NCI-H526 (cell line): ENCODE measurements around the gene PCCA.
A peak's percentile ranks its signal among the peaks of the same experiment; 100 is the strongest.
"Not testable (repeated sequence)": the region's sequence is repeated elsewhere in the genome, so short reads cannot be mapped to it uniquely, and the experiment has no call there.

Source experiments
- DNase-seq, 2 experiments: peaks; one replicate each; lab custom pipeline; 2025; lab: John Stamatoyannopoulos, UW

Gene PCCA

GRCh38 chr13:100196375-100196774 lies 107.5 kb downstream of the PCCA start:
- no peak for DNase-seq

- DNase-seq, result no peak
These were observed 108.2 kb downstream of the PCCA start for GRCh38 chr13:100197116-100197515.

- DNase-seq, result no peak
These were observed 108.9 kb downstream of the PCCA start for GRCh38 chr13:100197591-100198365.

GRCh38 chr13:100203696-100204367 lies 114.9 kb downstream of the PCCA start:
- DNase-seq, result no peak

- DNase-seq, result no peak
These were observed 119.1 kb downstream of the PCCA start for GRCh38 chr13:100208002-100208401.

- DNase-seq, result no peak
These were observed 119.7 kb downstream of the PCCA start for GRCh38 chr13:100208626-100209025.

- DNase-seq, result no peak
These were observed 121.2 kb downstream of the PCCA start for GRCh38 chr13:100209857-100210825.

GRCh38 chr13:100211016-100211710 lies 122.3 kb downstream of the PCCA start:
- DNase-seq, result no peak

GRCh38 chr13:100212904-100213553 lies 124.1 kb downstream of the PCCA start:
- DNase-seq, result no peak

GRCh38 chr13:100213576-100213975 lies 124.7 kb downstream of the PCCA start:
- DNase-seq, result no peak

GRCh38 chr13:100214886-100215285 lies 126.0 kb downstream of the PCCA start:
- DNase-seq, result no peak

- DNase-seq, result no peak
These were observed 132.3 kb downstream of the PCCA start for GRCh38 chr13:100221166-100221565.

- not testable (repeated sequence) for DNase-seq
These were observed 135.2 kb downstream of the PCCA start for GRCh38 chr13:100223966-100224530.

- no peak for DNase-seq
These were observed 140.7 kb downstream of the PCCA start for GRCh38 chr13:100229603-100230002.

GRCh38 chr13:100230769-100231149 lies 141.9 kb downstream of the PCCA start:
- no peak for DNase-seq

- DNase-seq, result no peak
These were observed 142.3 kb downstream of the PCCA start for GRCh38 chr13:100231176-100231575.

- DNase-seq, result no peak
These were observed 145.1 kb downstream of the PCCA start for GRCh38 chr13:100234006-100234405.

- DNase-seq, result no peak
These were observed 145.7 kb downstream of the PCCA start for GRCh38 chr13:100234524-100235136.

GRCh38 chr13:100235311-100235901 lies 146.5 kb downstream of the PCCA start:
- peak; percentile 40 to 68 for DNase-seq
